Mesothelial cell of epicardium (in vitro differentiated cells): ENCODE measurements around the gene DLGAP3. TPM values are rescaled to one million over a fixed set of nuclear protein-coding genes. Genes with fewer than 3 reads are reported as not detected.
A peak's percentile ranks its signal among the peaks of the same experiment; 100 is the strongest.

Experiments
- DNase-seq, 2 experiments: peaks; one replicate each; pipeline ENCODE4 v3.0.0; 2021; ENCODE audit warnings: low spot score in 2 of 2; ENCODE audit not compliant: unreplicated experiment in 2 of 2
- H3K27ac Mint-ChIP-seq: 2 replicates; pipeline ENCODE4 v1.8.0; 2021; ENCODE audit warnings: mixed read lengths
- H3K27me3 Mint-ChIP-seq: 2 replicates; pipeline ENCODE4 v1.8.0; 2021; ENCODE audit warnings: low read depth, mixed read lengths
- H3K36me3 Mint-ChIP-seq: 2 replicates; pipeline ENCODE4 v1.8.0; 2021; ENCODE audit warnings: mixed read lengths
- H3K4me1 Mint-ChIP-seq: 2 replicates; pipeline ENCODE4 v1.8.0; 2021; ENCODE audit warnings: mixed read lengths
- H3K4me3 Mint-ChIP-seq: 2 replicates; pipeline ENCODE4 v1.8.0; 2021; ENCODE audit warnings: mild to moderate bottlenecking, moderate library complexity, mixed read lengths
- H3K9me3 Mint-ChIP-seq: 2 replicates; pipeline ENCODE4 v1.8.0; 2021; ENCODE audit warnings: mixed read lengths
- total RNA-seq: library from RNA; stranded (reverse); gene quantifications from 3 replicates; pipeline ENCODE4 v1.2.1, GENCODE V29; 2021
- TF ChIP-seq, protein P1 (sequence below): fragments of 200-600 bp; sonication (generic); IDR thresholded peaks from one replicate; pipeline ENCODE4 v1.5.0; 2021; ENCODE audit warnings: antibody characterized with exemption; ENCODE audit not compliant: unreplicated experiment

DLGAP3 gene
- total RNA-seq, 1 donor from 2014 or later = 0.27 TPM

GRCh38 chr1:34871443-34872132, 57.9 kb downstream of the DLGAP3 start:
- Mint-ChIP-seq H3K36me3 (no peaks in the 10 kb centered on the region), H3K9me3 (no peaks in the 10 kb centered on the region), H3K4me1 (no peaks in the 10 kb centered on the region), H3K4me3 (no peak overlapping the region), H3K27me3 (peaks cover 80% of the 10 kb centered on the region), H3K27ac (no peak overlapping the region)
- TF ChIP-seq, protein P1, sequence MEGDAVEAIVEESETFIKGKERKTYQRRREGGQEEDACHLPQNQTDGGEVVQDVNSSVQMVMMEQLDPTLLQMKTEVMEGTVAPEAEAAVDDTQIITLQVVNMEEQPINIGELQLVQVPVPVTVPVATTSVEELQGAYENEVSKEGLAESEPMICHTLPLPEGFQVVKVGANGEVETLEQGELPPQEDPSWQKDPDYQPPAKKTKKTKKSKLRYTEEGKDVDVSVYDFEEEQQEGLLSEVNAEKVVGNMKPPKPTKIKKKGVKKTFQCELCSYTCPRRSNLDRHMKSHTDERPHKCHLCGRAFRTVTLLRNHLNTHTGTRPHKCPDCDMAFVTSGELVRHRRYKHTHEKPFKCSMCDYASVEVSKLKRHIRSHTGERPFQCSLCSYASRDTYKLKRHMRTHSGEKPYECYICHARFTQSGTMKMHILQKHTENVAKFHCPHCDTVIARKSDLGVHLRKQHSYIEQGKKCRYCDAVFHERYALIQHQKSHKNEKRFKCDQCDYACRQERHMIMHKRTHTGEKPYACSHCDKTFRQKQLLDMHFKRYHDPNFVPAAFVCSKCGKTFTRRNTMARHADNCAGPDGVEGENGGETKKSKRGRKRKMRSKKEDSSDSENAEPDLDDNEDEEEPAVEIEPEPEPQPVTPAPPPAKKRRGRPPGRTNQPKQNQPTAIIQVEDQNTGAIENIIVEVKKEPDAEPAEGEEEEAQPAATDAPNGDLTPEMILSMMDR = no peak
- no peak for DNase-seq

GRCh38 chr1:34870395-34870794, 59.1 kb downstream of the DLGAP3 start:
- H3K4me3 Mint-ChIP-seq = no peak overlapping the region
- H3K36me3 Mint-ChIP-seq = no peaks in the 10 kb centered on the region
- no peak overlapping the region for H3K27ac Mint-ChIP-seq
- peaks cover 69% of the 10 kb centered on the region for H3K27me3 Mint-ChIP-seq
- TF ChIP-seq, protein P1 = no peak
- no peaks in the 10 kb centered on the region for H3K9me3 Mint-ChIP-seq
- H3K4me1 Mint-ChIP-seq = no peaks in the 10 kb centered on the region
- DNase-seq = no peak

DNA sequence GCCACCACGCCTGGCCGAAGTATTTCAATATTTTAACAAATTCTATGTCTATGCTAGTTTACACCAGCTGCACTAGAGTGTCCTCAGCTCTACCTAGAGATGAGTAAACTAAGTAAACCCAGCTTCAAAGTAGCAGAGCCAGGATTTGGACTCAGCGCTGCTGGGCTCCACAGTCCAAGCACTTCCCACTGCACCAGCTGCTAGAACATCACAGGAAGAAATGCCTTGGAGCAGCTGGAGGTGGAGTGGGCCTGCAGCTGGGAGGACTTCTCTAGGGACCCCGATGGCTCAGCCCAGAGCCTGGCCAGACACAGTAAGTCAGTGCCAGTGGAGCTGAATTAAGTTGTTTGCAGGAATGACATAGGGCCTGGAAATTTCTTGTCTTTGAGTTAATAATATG, 59.7 kb downstream of the DLGAP3 start:
- no peaks in the 10 kb centered on the region for H3K9me3 Mint-ChIP-seq
- peaks cover 64% of the 10 kb centered on the region for H3K27me3 Mint-ChIP-seq
- TF ChIP-seq, protein P1 = no peak
- no peak overlapping the region for H3K27ac Mint-ChIP-seq
- no peak for DNase-seq
- no peaks in the 10 kb centered on the region for H3K36me3 Mint-ChIP-seq
- no peaks in the 10 kb centered on the region for H3K4me1 Mint-ChIP-seq
- H3K4me3 Mint-ChIP-seq = no peak overlapping the region

DNA sequence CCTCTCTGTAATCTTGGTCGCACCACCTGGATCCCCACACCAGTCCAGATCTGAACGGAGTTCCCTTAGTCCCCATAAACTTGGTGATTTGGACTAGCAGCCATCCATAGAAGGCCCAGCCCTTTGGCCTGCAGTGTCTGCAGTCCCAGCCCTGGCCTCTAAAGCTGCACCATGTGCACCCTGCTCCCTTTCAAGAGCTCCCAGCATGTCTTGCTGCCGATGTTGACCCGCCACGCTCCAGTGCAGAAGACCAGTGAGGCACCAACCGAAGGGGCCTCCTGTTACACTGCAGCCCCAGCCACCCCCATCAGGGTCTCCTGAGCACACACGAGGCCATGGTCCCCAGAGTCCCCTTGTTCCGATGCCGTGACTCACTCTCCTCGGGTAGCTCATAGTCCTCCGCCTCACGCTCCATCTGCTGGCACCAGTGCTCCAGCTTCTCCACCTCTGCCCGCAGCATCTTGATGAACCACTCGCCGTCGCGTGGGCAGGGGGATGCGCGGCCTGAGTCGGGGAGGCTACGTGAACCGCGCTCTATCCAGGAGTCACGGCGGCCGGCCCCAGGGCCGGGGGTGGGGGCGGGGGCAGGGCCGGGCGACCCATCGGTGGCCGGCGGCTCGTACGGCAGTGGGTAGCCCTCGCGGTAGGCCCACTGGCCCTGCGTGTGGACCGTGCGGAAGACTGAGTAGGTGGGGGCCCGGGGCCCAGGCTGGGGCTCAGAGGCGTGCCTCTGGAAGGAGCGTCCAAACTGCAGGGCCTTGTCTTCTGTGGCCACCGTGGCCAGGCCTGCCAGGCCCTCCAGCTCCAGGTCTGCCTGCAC, 61.0 kb downstream of the DLGAP3 start:
- Mint-ChIP-seq H3K9me3 (no peaks in the 10 kb centered on the region), H3K4me1 (no peaks in the 10 kb centered on the region), H3K36me3 (no peaks in the 10 kb centered on the region), H3K27me3 (peaks cover 62% of the 10 kb centered on the region), H3K4me3 (no peak overlapping the region), H3K27ac (no peak overlapping the region)
- TF ChIP-seq, protein P1 = no peak
- no peak for DNase-seq

GRCh38 chr1:34867415-34867814, 62.0 kb downstream of the DLGAP3 start:
- TF ChIP-seq, protein P1 = no peak
- no peak overlapping the region for H3K27ac Mint-ChIP-seq
- H3K4me3 Mint-ChIP-seq = peak overlapping the region; percentile 79
- H3K36me3 Mint-ChIP-seq = no peaks in the 10 kb centered on the region
- no peaks in the 10 kb centered on the region for H3K9me3 Mint-ChIP-seq
- DNase-seq = no peak
- no peaks in the 10 kb centered on the region for H3K4me1 Mint-ChIP-seq
- H3K27me3 Mint-ChIP-seq = peaks cover 61% of the 10 kb centered on the region
